ENCODE data around the gene NPBWR2. TPM values are rescaled to one million over a fixed set of nuclear protein-coding genes. Genes with fewer than 3 reads are reported as not detected.

Gene NPBWR2
- polyA plus RNA-seq, 1 of the 3 experiments (the other 2 are of a cell fraction): not detected

DNA sequence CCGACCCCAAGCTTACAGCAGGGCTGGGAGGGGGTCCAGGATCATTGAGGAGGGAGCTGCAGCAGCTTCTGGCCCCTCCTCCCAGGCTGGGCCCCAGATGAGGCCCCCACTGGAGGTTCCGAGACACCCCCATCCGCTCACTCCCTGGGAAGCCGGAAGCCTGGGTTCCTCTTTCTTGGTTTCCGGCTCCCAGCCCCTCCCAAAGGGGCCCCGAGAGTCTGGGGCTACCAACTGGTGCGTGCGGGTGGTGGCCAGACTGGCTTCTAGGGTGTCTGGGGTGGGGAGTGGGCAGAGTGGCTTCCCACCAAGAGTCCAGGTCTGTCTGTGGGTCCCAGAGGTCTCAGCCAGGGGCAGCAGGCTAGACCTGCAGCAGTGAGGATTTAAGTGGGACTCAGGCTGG is 30.3 kb downstream of the NPBWR2 start (continued):
- TF ChIP-seq RXRA (IDR thresholded peaks at IDR 0.05; ENCODE audit: borderline replicate concordance, low read depth) (no peak), NFIC (IDR thresholded peaks at IDR 0.05; ENCODE audit: borderline replicate concordance) (no peak)
- TF ChIP-seq, protein P1, sequence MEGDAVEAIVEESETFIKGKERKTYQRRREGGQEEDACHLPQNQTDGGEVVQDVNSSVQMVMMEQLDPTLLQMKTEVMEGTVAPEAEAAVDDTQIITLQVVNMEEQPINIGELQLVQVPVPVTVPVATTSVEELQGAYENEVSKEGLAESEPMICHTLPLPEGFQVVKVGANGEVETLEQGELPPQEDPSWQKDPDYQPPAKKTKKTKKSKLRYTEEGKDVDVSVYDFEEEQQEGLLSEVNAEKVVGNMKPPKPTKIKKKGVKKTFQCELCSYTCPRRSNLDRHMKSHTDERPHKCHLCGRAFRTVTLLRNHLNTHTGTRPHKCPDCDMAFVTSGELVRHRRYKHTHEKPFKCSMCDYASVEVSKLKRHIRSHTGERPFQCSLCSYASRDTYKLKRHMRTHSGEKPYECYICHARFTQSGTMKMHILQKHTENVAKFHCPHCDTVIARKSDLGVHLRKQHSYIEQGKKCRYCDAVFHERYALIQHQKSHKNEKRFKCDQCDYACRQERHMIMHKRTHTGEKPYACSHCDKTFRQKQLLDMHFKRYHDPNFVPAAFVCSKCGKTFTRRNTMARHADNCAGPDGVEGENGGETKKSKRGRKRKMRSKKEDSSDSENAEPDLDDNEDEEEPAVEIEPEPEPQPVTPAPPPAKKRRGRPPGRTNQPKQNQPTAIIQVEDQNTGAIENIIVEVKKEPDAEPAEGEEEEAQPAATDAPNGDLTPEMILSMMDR (IDR thresholded peaks at IDR 0.05): no peak

DNA sequence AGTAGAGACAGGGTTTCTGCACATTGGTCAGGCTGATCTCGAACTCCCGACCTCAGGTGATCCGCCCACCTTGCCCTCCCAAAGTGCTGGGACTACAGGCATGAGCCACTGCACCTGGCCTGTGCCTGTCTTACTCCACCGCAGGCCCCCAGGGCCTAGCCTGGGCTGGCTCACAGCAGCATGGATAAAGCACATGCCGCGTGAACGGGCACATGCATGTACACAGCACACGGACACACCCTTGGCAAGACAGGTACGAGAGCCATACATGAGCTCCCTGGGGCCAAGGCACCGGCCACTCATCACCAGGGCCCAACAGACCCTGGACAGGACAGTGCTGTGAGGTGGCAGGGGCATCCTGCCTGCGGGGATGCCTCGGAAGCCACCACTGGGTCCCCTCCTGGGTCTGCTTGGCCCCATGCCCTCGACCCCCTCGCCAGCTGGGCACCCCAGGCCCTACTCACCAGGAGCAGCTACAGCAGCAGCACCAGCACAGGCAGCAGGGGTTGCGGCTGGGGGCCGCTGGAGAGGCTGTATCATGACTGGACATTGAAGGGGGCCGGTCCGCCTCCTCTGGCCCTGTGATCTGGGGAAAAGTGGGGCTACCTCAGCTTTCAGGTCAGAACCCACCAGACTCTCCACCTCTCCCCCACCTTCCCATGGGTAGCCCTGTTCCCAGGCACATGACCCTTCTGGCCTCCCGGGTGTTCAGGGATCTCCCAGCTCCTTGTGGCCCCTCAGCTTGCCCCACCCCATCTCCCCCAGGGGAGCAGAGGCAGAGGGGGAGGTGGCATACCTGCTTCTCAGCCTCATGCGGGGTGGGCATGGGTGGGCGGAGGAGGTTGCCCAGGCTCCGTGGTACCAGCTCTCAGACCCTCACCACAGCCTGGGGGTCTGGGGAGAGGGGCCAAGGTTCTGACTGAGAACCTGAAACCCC is 31.0 kb downstream of the NPBWR2 start:
- CTCF ChIA-PET: interaction anchor here (0.7 to 12.9 kb wide), 3 partner anchors 19 to 39 kb away, joined by 3 to 252 read pairs (median 6); partner anchors contain the start of gene NPBWR2
- TF ChIP-seq TCF12 (IDR thresholded peaks at IDR 0.05): no peak
- no peak for TF ChIP-seq FOSL2 (IDR thresholded peaks at IDR 0.05; ENCODE audit: borderline replicate concordance, low read depth)
- TF ChIP-seq, protein P2, sequence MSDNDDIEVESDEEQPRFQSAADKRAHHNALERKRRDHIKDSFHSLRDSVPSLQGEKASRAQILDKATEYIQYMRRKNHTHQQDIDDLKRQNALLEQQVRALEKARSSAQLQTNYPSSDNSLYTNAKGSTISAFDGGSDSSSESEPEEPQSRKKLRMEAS (IDR thresholded peaks at IDR 0.05; ENCODE audit: low read depth): no peak
- no peak for TF ChIP-seq EZH2phosphoT487 (IDR thresholded peaks at IDR 0.05; ENCODE audit: borderline replicate concordance, low read depth)
- TF ChIP-seq, protein P3, sequence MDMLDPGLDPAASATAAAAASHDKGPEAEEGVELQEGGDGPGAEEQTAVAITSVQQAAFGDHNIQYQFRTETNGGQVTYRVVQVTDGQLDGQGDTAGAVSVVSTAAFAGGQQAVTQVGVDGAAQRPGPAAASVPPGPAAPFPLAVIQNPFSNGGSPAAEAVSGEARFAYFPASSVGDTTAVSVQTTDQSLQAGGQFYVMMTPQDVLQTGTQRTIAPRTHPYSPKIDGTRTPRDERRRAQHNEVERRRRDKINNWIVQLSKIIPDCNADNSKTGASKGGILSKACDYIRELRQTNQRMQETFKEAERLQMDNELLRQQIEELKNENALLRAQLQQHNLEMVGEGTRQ (IDR thresholded peaks at IDR 0.05; ENCODE audit: borderline replicate concordance, low read depth, low read length): no peak
- TF ChIP-seq, protein P4, sequence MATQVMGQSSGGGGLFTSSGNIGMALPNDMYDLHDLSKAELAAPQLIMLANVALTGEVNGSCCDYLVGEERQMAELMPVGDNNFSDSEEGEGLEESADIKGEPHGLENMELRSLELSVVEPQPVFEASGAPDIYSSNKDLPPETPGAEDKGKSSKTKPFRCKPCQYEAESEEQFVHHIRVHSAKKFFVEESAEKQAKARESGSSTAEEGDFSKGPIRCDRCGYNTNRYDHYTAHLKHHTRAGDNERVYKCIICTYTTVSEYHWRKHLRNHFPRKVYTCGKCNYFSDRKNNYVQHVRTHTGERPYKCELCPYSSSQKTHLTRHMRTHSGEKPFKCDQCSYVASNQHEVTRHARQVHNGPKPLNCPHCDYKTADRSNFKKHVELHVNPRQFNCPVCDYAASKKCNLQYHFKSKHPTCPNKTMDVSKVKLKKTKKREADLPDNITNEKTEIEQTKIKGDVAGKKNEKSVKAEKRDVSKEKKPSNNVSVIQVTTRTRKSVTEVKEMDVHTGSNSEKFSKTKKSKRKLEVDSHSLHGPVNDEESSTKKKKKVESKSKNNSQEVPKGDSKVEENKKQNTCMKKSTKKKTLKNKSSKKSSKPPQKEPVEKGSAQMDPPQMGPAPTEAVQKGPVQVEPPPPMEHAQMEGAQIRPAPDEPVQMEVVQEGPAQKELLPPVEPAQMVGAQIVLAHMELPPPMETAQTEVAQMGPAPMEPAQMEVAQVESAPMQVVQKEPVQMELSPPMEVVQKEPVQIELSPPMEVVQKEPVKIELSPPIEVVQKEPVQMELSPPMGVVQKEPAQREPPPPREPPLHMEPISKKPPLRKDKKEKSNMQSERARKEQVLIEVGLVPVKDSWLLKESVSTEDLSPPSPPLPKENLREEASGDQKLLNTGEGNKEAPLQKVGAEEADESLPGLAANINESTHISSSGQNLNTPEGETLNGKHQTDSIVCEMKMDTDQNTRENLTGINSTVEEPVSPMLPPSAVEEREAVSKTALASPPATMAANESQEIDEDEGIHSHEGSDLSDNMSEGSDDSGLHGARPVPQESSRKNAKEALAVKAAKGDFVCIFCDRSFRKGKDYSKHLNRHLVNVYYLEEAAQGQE (IDR thresholded peaks at IDR 0.05; ENCODE audit: low read depth, low read length): no peak
- no peak for TF ChIP-seq CHD2 (IDR thresholded peaks at IDR 0.05; ENCODE audit: low read length, partially characterized antibody)
- 93% methylated on average over 11 of the region's 22 CpGs for WGBS (ENCODE audit: low lambda C conversion rate)

More for the DNA sequence above, 31.0 kb downstream of the NPBWR2 start:
- H3K36me3 ChIP-seq (replicated peaks in 1 of 2; ENCODE audit: control insufficient read depth in 1 of 2, insufficient read depth in 2 of 2, low read length in 1 of 2): peaks cover 0 to 17% of the 10 kb centered on the region in 2 experiments
- no peaks in the 10 kb centered on the region for H3K27me3 ChIP-seq (ENCODE audit: insufficient read depth)
- H3F3A ChIP-seq (replicated peaks; ENCODE audit: insufficient read depth): peaks cover 10% of the 10 kb centered on the region
- no peak overlapping the region for H3K27ac ChIP-seq (ENCODE audit: low read depth in 2 of 2, low read length in 1 of 2)
- H3K4me2 ChIP-seq: no peak overlapping the region
- no peak for DNase-seq
- POLR2A ChIA-PET: interaction anchor here (1.8 kb wide), 1 partner anchor 14 kb away, joined by 4 read pairs; the partner anchor contains the start of gene TCEA2
- no peaks in the 10 kb centered on the region for H3K9me3 ChIP-seq
- H2AFZ ChIP-seq (ENCODE audit: low read depth): no peak overlapping the region
- H3K4me3 ChIP-seq (ENCODE audit: low read depth in 2 of 2, low read length in 1 of 2): no peak overlapping the region
- no peak overlapping the region for H3K9ac ChIP-seq
- peaks cover 13 to 20% of the 10 kb centered on the region in 2 experiments; a peak in 3 of 4 replicates for H3K4me1 ChIP-seq (ENCODE audit: control insufficient read depth in 1 of 2, insufficient read depth in 2 of 2, low read depth in 1 of 2, low read length in 1 of 2)
- no peaks in the 10 kb centered on the region for H4K20me1 ChIP-seq (ENCODE audit: insufficient read depth)
- H3K79me2 ChIP-seq (ENCODE audit: insufficient read depth): no peaks in the 10 kb centered on the region
- H3K9me2 ChIP-seq: no peaks in the 10 kb centered on the region

All from SK-N-SH (cell line).